GM06990 (cell line): ENCODE data around the gene MIA3.
"Not testable (repeated sequence)": the region's sequence is repeated elsewhere in the genome, so short reads cannot be mapped to it uniquely, and the experiment has no call there.

Experiments
- DNase-seq: peaks from one replicate; pipeline ENCODE4 v3.0.0-alpha.2; 2011; ENCODE audit not compliant: insufficient read length; ENCODE audit errors: extremely low read depth
- H3K27me3 ChIP-seq: replicated peaks from 2 replicates; pipeline ENCODE4 v1.6.0; 2011; ENCODE audit warnings: low read length; ENCODE audit not compliant: control insufficient read depth, insufficient read depth
- H3K36me3 ChIP-seq: 2 replicates; pipeline ENCODE4 v1.5.1; 2011; ENCODE audit warnings: low read length; ENCODE audit not compliant: control insufficient read depth, insufficient read depth
- H3K4me3 ChIP-seq: replicated peaks from 2 replicates; pipeline ENCODE4 v1.5.1; 2011; ENCODE audit warnings: low read depth, mild to moderate bottlenecking, control low read depth, low read length
- TF ChIP-seq, protein P1 (sequence below): IDR thresholded peaks from 2 replicates; pipeline ENCODE4 v1.5.1; 2011; ENCODE audit warnings: low read length, control low read depth, mild to moderate bottlenecking, inconsistent platforms; ENCODE audit not compliant: insufficient read depth, poor library complexity, severe bottlenecking

Gene MIA3

DNA sequence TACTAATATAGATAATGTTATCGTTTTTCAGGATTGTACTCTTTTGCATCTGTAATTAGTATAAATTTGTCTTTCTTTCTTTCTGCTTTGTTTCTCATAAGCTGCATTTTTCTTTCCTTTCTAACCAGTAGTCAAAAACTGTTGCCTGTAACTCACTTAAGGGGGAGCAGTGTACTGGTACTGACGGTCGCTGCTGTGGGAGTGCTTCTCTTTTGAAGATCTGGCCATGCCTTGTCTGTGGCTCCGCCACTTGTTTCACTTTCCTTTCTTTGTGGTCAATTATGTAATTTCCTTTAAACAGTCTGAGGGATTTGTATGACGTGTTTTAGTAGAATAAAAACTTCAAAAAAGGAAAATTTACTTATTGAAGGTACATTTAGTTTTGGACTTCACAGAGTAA, 37.0 kb downstream of the MIA3 start:
- TF ChIP-seq, protein P1, sequence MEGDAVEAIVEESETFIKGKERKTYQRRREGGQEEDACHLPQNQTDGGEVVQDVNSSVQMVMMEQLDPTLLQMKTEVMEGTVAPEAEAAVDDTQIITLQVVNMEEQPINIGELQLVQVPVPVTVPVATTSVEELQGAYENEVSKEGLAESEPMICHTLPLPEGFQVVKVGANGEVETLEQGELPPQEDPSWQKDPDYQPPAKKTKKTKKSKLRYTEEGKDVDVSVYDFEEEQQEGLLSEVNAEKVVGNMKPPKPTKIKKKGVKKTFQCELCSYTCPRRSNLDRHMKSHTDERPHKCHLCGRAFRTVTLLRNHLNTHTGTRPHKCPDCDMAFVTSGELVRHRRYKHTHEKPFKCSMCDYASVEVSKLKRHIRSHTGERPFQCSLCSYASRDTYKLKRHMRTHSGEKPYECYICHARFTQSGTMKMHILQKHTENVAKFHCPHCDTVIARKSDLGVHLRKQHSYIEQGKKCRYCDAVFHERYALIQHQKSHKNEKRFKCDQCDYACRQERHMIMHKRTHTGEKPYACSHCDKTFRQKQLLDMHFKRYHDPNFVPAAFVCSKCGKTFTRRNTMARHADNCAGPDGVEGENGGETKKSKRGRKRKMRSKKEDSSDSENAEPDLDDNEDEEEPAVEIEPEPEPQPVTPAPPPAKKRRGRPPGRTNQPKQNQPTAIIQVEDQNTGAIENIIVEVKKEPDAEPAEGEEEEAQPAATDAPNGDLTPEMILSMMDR, result peak; percentile 41
- Histone ChIP-seq H3K36me3 (peaks cover 7% of the 10 kb centered on the region), H3K4me3 (no peak overlapping the region), H3K27me3 (no peaks in the 10 kb centered on the region)
- DNase-seq, result peak; percentile 41

DNA sequence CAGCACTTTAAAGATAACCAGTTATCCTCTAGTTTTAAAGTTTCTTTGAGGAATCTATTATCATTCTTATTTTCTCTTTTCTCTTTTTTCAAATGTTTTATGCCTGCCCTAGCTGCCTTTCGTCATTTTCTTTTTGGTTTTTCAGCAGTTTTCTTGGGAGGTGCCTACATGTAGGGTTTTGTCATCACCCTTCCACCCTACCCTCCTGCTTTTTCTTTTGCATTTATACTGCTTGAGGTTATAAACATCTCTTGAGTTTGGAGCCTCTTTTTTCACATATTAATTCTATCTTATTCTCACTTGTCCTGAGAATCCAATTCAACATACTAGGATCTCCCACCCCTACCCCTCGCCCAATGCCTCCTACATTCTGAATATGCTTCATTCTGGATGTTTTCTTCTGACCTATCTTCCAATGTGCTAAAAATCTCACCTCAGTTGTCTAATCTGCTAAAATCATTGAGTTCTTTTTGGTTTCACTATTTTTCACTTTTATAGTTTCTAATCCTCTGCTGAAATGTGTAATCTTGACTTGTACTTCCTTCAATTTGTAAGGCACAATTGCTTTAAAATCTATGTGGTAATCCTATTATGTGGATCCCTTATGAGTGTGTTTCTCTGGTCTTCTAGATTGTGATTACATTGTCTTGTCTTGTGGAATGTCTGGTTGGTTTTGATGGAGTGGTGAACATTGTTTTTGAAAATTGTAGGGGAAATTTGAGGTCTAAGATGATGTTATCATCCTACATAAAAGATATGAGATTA, 38.7 kb downstream of the MIA3 start:
- no peak for DNase-seq
- TF ChIP-seq, protein P1, result no peak
- Histone ChIP-seq H3K36me3 (peaks cover 10% of the 10 kb centered on the region), H3K4me3 (no peak overlapping the region), H3K27me3 (no peaks in the 10 kb centered on the region)

DNA sequence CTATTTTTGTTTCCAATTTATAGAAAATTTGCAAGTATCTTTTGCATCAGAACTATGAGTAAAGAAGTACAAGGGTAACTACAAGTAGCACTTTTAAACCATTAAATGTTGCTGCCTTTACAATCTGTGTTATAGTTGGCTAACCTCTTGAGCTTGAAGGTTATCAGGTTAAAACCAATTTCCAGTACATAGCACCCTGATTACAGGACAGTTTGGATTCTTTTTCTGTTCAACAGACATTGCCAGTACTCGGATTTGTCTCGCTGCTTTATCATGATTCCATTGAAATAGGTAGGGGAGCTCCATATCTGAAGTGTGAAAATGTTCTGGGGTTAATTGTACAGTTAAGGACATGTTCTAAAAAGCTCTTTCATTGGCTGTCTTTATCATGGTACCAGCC, 40.0 kb downstream of the MIA3 start:
- H3K4me3 ChIP-seq, result no peak overlapping the region
- DNase-seq, result no peak
- no peaks in the 10 kb centered on the region for H3K27me3 ChIP-seq
- TF ChIP-seq, protein P1, result no peak
- peaks cover 8% of the 10 kb centered on the region for H3K36me3 ChIP-seq

DNA sequence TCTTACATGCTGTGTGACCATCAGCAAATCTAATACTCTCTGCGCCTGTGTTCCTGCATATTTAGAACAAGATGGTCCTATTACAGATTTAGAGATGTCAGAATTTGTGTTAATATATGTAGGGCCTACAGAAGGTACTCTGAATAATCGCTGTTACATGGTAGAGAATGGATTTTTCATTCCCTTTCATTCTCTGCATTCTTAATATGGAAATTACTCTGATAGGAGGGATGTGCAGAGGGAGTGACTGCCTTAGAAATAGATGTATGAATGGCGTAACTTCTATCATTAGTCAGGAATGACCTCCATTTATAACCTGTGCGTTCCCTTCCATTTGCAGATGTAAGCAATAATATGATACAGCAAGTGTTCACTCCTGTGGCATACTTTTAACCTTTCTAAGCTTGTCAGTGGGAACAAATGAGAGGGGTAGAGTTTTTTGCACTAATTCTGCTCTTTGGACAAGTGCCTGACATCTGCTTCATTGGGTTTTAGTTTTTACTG, 45.6 kb downstream of the MIA3 start:
- no peaks in the 10 kb centered on the region for H3K27me3 ChIP-seq
- no peak overlapping the region for H3K4me3 ChIP-seq
- DNase-seq, result no peak
- peaks cover 15% of the 10 kb centered on the region for H3K36me3 ChIP-seq
- TF ChIP-seq, protein P1, result no peak

DNA sequence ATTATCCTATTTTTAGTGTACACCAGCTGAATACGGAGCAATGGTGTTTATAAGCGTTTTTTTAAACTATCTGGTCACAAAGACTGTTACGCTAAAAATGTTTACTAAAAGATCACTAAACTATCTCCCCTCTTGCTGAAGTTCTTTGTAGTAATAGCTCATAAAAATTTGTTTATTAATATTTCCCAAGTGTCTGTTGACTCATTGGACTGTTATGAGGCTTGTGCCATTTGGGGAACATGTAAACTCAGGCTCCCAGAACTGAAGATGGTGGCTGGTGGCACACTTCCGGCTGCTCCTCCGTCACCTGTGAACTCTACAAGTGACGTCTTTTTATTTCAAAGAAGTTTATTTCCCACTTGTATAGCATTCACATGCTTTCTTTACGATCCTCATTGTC, 48.1 kb downstream of the MIA3 start:
- no peak for DNase-seq
- Histone ChIP-seq H3K27me3 (no peaks in the 10 kb centered on the region), H3K36me3 (peaks cover 12% of the 10 kb centered on the region), H3K4me3 (no peak overlapping the region)
- TF ChIP-seq, protein P1, result no peak

DNA sequence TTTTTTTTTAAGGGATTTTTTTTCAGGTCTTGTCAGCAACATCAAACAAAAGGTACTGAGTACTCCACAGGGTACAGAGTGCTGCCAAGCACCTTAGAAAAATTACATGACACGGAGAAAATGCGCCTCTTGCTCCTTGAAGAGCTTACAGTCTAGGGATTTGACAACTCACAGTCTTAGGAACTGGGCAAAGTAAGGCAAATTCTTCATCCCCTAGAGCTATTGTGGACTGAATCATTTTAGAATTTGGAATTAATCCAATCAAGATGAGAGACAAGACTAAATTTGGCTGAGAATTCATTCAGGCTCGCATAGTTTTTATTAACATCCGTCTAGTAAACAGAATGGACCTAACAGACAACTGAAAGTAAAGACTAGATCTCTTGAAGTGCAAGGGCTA, 50.3 kb downstream of the MIA3 start:
- H3K27me3 ChIP-seq, DNase-seq, H3K4me3 ChIP-seq: not testable (repeated sequence)
- peaks cover 13% of the 10 kb centered on the region for H3K36me3 ChIP-seq

DNA sequence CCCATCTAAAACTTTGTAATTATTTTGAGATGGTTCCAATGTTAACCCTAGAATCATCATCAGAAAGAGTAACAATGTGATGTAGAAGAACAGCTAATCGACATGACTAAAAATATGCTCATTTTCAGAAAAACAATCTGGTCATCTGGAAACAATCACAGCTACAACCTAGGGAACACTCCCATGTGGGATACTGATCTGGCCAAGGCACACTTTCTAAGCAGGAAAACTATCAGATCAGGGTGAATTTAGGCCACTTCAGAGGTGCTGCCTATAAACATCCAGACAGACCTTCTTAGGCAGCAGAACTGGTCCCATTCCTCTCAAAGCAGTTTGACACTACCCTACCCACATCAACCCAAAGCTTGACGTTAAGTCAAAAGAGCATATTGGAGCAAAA, 51.2 kb downstream of the MIA3 start:
- peaks cover 11% of the 10 kb centered on the region for H3K36me3 ChIP-seq
- H3K4me3 ChIP-seq, H3K27me3 ChIP-seq, DNase-seq: not testable (repeated sequence)
